Right lobe of liver (tissue), 6 donors: Measurements from ENCODE around the gene MBP. TPM values are rescaled to one million over a fixed set of nuclear protein-coding genes. Genes with fewer than 3 reads are reported as not detected.

Experiments used
- ATAC-seq, 4 donors: fragments of 200-7000 bp; cut with Tn5 transposase; one replicate each; pipeline ENCODE4 v1.9.1; 2020; ENCODE audit warnings: mild to moderate bottlenecking in 4 of 4, moderate library complexity in 4 of 4
- DNase-seq, 3 donors: peaks; one replicate each; pipeline ENCODE4 v3.0.0-alpha.2; 2020
- H3K27ac ChIP-seq, 3 donors: fragments of 200-600 bp; one replicate each; pipeline ENCODE4 v1.8.0; 2022
- H3K27me3 ChIP-seq, 2 donors: fragments of 200-600 bp; one replicate each; pipeline ENCODE4 v1.8.0; 2022
- H3K36me3 ChIP-seq, 4 donors: fragments of 200-600 bp; sonication (generic) in 1 of 4; one replicate each; pipeline versions ENCODE4 v1.5.1 to v1.8.0; 2017 to 2022; ENCODE audit warnings: control low read depth in 1 of 4
- H3K4me1 ChIP-seq, 4 donors: fragments of 200-600 bp; sonication (generic) in 1 of 4; one replicate each; pipeline versions ENCODE4 v1.5.1 to v1.8.0; 2017 to 2022; ENCODE audit warnings: control low read depth in 1 of 4
- H3K4me3 ChIP-seq, 3 donors: fragments of 200-600 bp; one replicate each; pipeline ENCODE4 v1.8.0; 2022
- H3K9me3 ChIP-seq, 4 donors: fragments of 200-600 bp; sonication (generic) in 1 of 4; one replicate each; pipeline versions ENCODE4 v1.5.1 to v1.8.0; 2017 to 2022; ENCODE audit warnings: control low read depth in 1 of 4
- POLR2A ChIP-seq: fragments of 450-650 bp; IDR thresholded peaks from one replicate; pipeline ENCODE4 v1.6.1; 2017; ENCODE audit warnings: antibody characterized with exemption, mild to moderate bottlenecking
- WGBS: methylation state at CpG from one replicate; pipeline ENCODE4 v1.1.6; 2018; ENCODE audit warnings: low coverage, low lambda C conversion rate; ENCODE audit not compliant: insufficient coverage; ENCODE audit errors: missing lambda C conversion rate; 5-methylcytosine and 5-hydroxymethylcytosine counted together
- intact Hi-C, 2 donors: fragments of 100-400 bp; cut with DNase I; formaldehyde crosslinking; loops; one replicate each; pipeline versions ENCODE4 v1.11.2 to v1.14.1; 2022
- total RNA-seq, 6 experiments: library from RNA; depleted of rRNA in 2 of 6; stranded (reverse); fragments of >200 nt in 2 of 6; fragmentation: NEBNext Ultra II Directional in 3 of 6; extraction: Animal tissue kit (Norgen Biotek cat#: 25700) in 3 of 6; gene quantifications; one replicate each; pipeline versions ENCODE4 v1.1.0 to v1.2.4, GENCODE V29; 2016 to 2023
- TF ChIP-seq, protein P1 (sequence below), 4 donors: fragments of 200-600 bp in 3 of 4; fragments of 450-650 bp in 1 of 4; IDR thresholded peaks; one replicate each; pipeline versions ENCODE4 v1.5.1 to v1.8.0; 2016 to 2022; ENCODE audit warnings: antibody characterized with exemption in 4 of 4, mild to moderate bottlenecking in 2 of 4
- donor health status: DM: no; HTN: yes; CAD: no.
- donor health status: DM: no; HTN: no; CAD: no.
- donor health status: DM: no; HTN: no; CAD: no.
- donor health status: DM: no; HTN: yes; CAD: no.
- donor health status: DM: no; HTN: yes; CAD: no.

Gene MBP
- total RNA-seq, 6 experiments from 2014 or later, result 24.0 to 40.8 (median 27.6) TPM

DNA sequence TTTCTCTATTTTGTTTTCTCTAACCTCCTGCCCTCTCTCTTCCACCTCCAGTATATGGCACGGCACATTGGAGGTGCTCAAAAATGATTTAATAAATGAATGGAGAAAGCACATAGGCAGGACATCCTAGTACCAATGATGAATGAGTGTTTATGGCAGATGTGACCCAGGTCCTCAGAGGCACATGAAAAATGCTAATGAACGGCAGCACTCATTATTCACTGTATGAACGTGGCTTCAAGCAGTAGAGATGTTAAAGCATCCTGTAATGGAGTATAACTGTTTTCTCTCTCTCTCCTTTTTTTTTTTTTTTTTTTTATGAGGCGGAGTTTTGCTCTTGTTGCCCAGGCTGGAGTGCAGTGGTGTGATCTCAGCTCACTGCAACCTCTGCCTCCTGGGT lies 72.4 kb downstream of the MBP start:
- intact Hi-C loops, result no loop called here
- peaks cover 0 to 24% (median 14%) of the 10 kb centered on the region in 4 donors for H3K4me1 ChIP-seq

DNA sequence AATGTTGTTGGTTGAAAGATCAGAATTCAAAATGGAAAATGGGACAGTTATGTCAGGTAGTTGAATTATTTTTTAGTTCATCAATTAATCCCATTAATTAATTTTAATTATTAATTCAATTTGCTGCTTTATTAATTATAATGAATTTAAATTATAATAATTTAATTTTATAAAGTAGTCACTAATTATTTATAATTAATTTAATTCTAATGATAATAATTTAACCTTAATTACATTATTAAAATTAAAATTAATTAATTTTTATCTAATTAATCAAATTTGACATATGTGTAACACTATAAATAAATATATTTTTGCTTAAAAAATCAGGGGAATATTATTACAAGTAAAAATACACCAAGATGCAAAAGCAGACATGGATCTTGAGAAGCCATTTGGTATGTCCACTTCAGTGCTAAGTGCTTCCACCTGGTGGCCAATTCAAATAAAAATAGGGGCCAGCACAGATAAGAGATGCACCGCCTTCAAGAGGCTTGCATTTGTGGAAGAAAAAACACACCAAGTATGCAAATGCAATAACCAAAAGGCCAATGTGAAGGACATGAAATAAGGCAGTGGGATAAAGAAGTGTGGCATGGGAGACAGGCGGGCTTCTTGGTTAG lies 73.2 kb downstream of the MBP start:
- 86% methylated on average over 2 of the region's 2 CpGs for WGBS
- Histone ChIP-seq H3K27me3 (no peaks in the 10 kb centered on the region), H3K27ac (no peak overlapping the region), H3K4me3 (no peak overlapping the region), H3K9me3 (no peaks in the 10 kb centered on the region), H3K36me3 (peaks cover 0 to 15% (median 0%) of the 10 kb centered on the region in 4 donors), H3K4me1 (peaks cover 0 to 31% (median 18%) of the 10 kb centered on the region in 4 donors)
- no peak for DNase-seq
- TF ChIP-seq, protein P1, sequence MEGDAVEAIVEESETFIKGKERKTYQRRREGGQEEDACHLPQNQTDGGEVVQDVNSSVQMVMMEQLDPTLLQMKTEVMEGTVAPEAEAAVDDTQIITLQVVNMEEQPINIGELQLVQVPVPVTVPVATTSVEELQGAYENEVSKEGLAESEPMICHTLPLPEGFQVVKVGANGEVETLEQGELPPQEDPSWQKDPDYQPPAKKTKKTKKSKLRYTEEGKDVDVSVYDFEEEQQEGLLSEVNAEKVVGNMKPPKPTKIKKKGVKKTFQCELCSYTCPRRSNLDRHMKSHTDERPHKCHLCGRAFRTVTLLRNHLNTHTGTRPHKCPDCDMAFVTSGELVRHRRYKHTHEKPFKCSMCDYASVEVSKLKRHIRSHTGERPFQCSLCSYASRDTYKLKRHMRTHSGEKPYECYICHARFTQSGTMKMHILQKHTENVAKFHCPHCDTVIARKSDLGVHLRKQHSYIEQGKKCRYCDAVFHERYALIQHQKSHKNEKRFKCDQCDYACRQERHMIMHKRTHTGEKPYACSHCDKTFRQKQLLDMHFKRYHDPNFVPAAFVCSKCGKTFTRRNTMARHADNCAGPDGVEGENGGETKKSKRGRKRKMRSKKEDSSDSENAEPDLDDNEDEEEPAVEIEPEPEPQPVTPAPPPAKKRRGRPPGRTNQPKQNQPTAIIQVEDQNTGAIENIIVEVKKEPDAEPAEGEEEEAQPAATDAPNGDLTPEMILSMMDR (IDR thresholded peaks at IDR 0.05), result peak; percentile 52 to 67 (median 62)
- no peak for TF ChIP-seq POLR2A
- intact Hi-C loops, result loop anchor here in 1 of 2 donors (10.0 kb wide), 1 partner anchor 75 kb away; the partner anchor contains the start of gene MBP
- ATAC-seq, result peak in 1 of 4 donors; percentile 49

More for the DNA sequence above, 72.4 kb downstream of the MBP start:
- DNase-seq (no peak), ATAC-seq (no peak)
- no peaks in the 10 kb centered on the region for H3K27me3 ChIP-seq
- 65% methylated on average over 4 of the region's 4 CpGs for WGBS
- no peak for TF ChIP-seq POLR2A
- TF ChIP-seq, protein P1 (IDR thresholded peaks at IDR 0.05), result no peak
- no peaks in the 10 kb centered on the region for H3K9me3 ChIP-seq
- no peak overlapping the region for H3K27ac ChIP-seq
- H3K36me3 ChIP-seq, result peaks cover 0 to 15% (median 0%) of the 10 kb centered on the region in 4 donors
- no peak overlapping the region for H3K4me3 ChIP-seq

DNA sequence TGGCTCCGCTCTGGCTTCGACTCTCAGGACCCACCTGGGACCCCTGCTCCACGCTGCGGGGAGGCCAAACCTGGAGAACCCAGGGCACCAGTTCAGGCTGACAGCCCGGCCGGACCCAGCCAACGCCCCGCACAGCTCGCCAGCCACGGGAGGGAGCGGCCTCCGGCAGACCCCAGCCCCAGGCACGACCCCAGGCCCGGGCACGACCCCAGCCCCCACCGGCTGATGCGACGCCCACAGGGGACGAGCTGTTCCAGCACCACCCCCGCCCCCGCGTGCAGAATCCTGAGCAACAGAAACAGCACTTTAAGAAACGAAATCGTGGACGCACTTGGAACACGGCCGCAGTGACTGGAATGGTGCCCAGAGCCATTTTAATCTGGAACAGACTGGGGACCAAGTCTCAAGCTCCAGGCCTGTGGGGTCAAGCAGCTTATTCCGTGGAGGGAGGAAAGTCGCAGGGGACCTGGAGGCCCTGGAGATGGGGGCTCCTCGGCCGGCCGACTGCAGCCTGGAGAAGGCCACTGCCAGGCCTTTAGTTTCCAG lies 74.2 kb downstream of the MBP start:
- WGBS, result 98% methylated on average over 7 of the region's 32 CpGs

DNA sequence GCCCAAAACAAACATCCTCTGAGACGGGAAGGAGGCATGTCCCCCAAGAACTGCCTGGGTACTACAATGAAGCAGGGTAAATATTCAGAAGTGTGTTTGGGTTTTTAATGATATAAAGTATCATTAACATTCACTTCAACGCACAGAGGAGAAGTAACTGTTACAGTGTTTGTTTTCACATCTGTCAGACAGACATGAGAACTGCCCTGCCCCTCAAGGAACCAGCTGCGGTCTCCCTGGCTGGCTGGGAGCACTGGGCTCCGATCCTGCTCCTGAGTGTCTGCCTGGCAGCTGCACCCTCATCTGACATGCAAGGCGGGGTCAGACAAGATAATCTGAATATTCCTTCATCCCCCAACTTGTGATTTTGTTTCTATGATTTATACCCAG lies 75.6 kb downstream of the MBP start:
- peak overlapping the region; percentile 70 to 94 (median 92) for H3K27ac ChIP-seq
- TF ChIP-seq POLR2A, result no peak
- TF ChIP-seq, protein P1 (IDR thresholded peaks at IDR 0.05), result no peak
- no peaks in the 10 kb centered on the region for H3K27me3 ChIP-seq
- DNase-seq, result no peak
- intact Hi-C loops, result loop anchor here in 1 of 2 donors (10.0 kb wide), 1 partner anchor 78 kb away; the partner anchor contains the start of gene MBP
- H3K36me3 ChIP-seq, result peaks cover 0 to 3% (median 0%) of the 10 kb centered on the region in 4 donors
- ATAC-seq, result no peak
- H3K9me3 ChIP-seq, result no peaks in the 10 kb centered on the region
- peaks cover 0 to 38% (median 21%) of the 10 kb centered on the region in 4 donors for H3K4me1 ChIP-seq
- WGBS, result 31% methylated on average over 1 of the region's 5 CpGs
- H3K4me3 ChIP-seq, result no peak overlapping the region

More for the DNA sequence above, 74.2 kb downstream of the MBP start:
- H3K4me1 ChIP-seq, result peaks cover 0 to 33% (median 20%) of the 10 kb centered on the region in 4 donors
- no peak for ATAC-seq
- TF ChIP-seq POLR2A, result no peak
- TF ChIP-seq, protein P1 (IDR thresholded peaks at IDR 0.05), result no peak
- intact Hi-C loops, result loop anchor here in 1 of 2 donors (10.0 kb wide), 1 partner anchor 76 kb away; the partner anchor contains the start of gene MBP
- H3K4me3 ChIP-seq, result no peak overlapping the region
- H3K36me3 ChIP-seq, result peaks cover 0 to 8% (median 0%) of the 10 kb centered on the region in 4 donors
- no peaks in the 10 kb centered on the region for H3K9me3 ChIP-seq
- peak overlapping the region in 1 of 3 donors; percentile 29 for H3K27ac ChIP-seq
- no peak for DNase-seq
- H3K27me3 ChIP-seq, result no peaks in the 10 kb centered on the region
